Measurements from ENCODE around the gene ZBTB47. TPM values are rescaled to one million over a fixed set of nuclear protein-coding genes. Genes with fewer than 3 reads are reported as not detected.

Gene ZBTB47
- total RNA-seq, 4 donors from 2014 or later: 33.3 to 44.4 (median 42.0) TPM

DNA sequence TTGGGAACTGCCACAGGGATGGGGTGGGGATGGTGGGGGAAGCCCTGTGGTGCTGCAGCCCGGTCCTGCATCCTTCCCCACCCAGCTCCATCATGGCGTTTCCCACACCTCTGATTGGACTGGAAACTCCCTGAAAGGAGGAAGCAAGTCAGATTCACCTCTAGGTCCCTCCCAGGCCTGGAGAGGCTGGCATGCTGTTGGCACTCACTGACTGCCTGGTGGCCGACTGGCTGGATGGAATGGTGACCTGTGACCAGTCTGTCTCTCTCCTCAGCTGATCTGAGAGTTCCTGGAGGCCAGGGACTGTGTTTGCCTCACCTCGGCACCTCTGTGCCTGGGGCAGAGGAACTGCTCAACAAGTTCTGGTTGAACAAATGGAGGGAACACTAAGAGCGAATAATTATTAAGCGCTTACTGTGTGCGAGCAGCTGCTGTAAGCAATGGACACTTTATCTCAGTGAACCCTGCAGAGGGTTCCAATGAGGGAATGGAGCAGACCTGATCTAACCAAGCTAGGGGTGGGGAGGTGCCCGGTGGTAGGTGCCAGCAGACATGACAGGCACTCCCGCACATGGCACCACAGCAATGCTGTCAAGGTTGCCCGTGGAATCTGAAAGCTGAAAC, 52.6 kb downstream of the ZBTB47 start:
- intact Hi-C loops (cut with DNase I): no loop called here
- Histone ChIP-seq H3K4me1 (peaks cover 21 to 30% of the 10 kb centered on the region in 2 donors), H3K27ac (no peak overlapping the region), H3K27me3 (no peaks in the 10 kb centered on the region), H3K9me3 (no peaks in the 10 kb centered on the region), H3K36me3 (no peaks in the 10 kb centered on the region), H3K4me3 (replicated peaks in 1 of 3) (no peak overlapping the region)
- TF ChIP-seq CTCF (IDR thresholded peaks at IDR 0.05) (no peak), POLR2A (IDR thresholded peaks at IDR 0.05) (no peak)
- WGBS, 2 donors: 90 to 91% methylated on average over 9 to 10 of the region's 10 CpGs
- no peak for DNase-seq

- H3K4me3 ChIP-seq (replicated peaks in 1 of 3): no peak overlapping the region
- no peaks in the 10 kb centered on the region for H3K9me3 ChIP-seq
- H3K4me1 ChIP-seq: peaks cover 17 to 30% of the 10 kb centered on the region in 2 donors
- WGBS, 2 donors: 75 to 76% methylated on average over 7 of the region's 7 CpGs
- TF ChIP-seq POLR2A (IDR thresholded peaks at IDR 0.05): no peak
- no peak for TF ChIP-seq CTCF (IDR thresholded peaks at IDR 0.05)
- DNase-seq: no peak
- no peak overlapping the region for H3K27ac ChIP-seq
- no peaks in the 10 kb centered on the region for H3K27me3 ChIP-seq
- no peaks in the 10 kb centered on the region for H3K36me3 ChIP-seq
- intact Hi-C loops (cut with DNase I): no loop called here
Observed at GRCh38 chr3:42706721-42707619, 53.5 kb downstream of the ZBTB47 start.

GRCh38 chr3:42707620-42708355, 54.3 kb downstream of the ZBTB47 start:
- Histone ChIP-seq H3K4me1 (peaks cover 11 to 25% of the 10 kb centered on the region in 2 donors), H3K9me3 (no peaks in the 10 kb centered on the region), H3K27ac (no peak overlapping the region), H3K27me3 (no peaks in the 10 kb centered on the region), H3K36me3 (no peaks in the 10 kb centered on the region), H3K4me3 (replicated peaks in 1 of 3) (no peak overlapping the region)
- TF ChIP-seq POLR2A (IDR thresholded peaks at IDR 0.05): no peak
- TF ChIP-seq CTCF (IDR thresholded peaks at IDR 0.05): no peak
- intact Hi-C loops (cut with DNase I): no loop called here
- 86 to 88% methylated on average over 5 to 8 of the region's 8 CpGs for WGBS, 2 donors
- DNase-seq: no peak

- H3K36me3 ChIP-seq: no peaks in the 10 kb centered on the region
- H3K27ac ChIP-seq: no peak overlapping the region
- no peaks in the 10 kb centered on the region for H3K27me3 ChIP-seq
- no peak for TF ChIP-seq POLR2A (IDR thresholded peaks at IDR 0.05)
- no peak for TF ChIP-seq CTCF (IDR thresholded peaks at IDR 0.05)
- no peak overlapping the region for H3K4me3 ChIP-seq (replicated peaks in 1 of 3)
- H3K9me3 ChIP-seq: no peaks in the 10 kb centered on the region
- peaks cover 11 to 17% of the 10 kb centered on the region in 2 donors for H3K4me1 ChIP-seq
- DNase-seq: no peak
- WGBS, 2 donors: 76 to 82% methylated on average over 10 of the region's 10 CpGs
- intact Hi-C loops (cut with DNase I): no loop called here
Observed at GRCh38 chr3:42708611-42709151, 55.2 kb downstream of the ZBTB47 start.

Measured in thyroid gland (tissue), 4 donors.